ENCODE measurements around the gene TFIP11. TPM values are rescaled to one million over a fixed set of nuclear protein-coding genes. Genes with fewer than 3 reads are reported as not detected.

TFIP11 gene
- total and polyA plus RNA-seq, 2 of the 13 experiments (the other 11 are each of a cell fraction or from before 2014, with no cell fraction given), result 15.4 to 22.8 TPM

- peak; percentile 48 for TF ChIP-seq ZNF687 (CRISPR knock-in tag; IDR thresholded peaks at IDR 0.05)
- TF ChIP-seq RARA (CRISPR knock-in tag; IDR thresholded peaks at IDR 0.05), result no peak
- TF ChIP-seq, protein P1, sequence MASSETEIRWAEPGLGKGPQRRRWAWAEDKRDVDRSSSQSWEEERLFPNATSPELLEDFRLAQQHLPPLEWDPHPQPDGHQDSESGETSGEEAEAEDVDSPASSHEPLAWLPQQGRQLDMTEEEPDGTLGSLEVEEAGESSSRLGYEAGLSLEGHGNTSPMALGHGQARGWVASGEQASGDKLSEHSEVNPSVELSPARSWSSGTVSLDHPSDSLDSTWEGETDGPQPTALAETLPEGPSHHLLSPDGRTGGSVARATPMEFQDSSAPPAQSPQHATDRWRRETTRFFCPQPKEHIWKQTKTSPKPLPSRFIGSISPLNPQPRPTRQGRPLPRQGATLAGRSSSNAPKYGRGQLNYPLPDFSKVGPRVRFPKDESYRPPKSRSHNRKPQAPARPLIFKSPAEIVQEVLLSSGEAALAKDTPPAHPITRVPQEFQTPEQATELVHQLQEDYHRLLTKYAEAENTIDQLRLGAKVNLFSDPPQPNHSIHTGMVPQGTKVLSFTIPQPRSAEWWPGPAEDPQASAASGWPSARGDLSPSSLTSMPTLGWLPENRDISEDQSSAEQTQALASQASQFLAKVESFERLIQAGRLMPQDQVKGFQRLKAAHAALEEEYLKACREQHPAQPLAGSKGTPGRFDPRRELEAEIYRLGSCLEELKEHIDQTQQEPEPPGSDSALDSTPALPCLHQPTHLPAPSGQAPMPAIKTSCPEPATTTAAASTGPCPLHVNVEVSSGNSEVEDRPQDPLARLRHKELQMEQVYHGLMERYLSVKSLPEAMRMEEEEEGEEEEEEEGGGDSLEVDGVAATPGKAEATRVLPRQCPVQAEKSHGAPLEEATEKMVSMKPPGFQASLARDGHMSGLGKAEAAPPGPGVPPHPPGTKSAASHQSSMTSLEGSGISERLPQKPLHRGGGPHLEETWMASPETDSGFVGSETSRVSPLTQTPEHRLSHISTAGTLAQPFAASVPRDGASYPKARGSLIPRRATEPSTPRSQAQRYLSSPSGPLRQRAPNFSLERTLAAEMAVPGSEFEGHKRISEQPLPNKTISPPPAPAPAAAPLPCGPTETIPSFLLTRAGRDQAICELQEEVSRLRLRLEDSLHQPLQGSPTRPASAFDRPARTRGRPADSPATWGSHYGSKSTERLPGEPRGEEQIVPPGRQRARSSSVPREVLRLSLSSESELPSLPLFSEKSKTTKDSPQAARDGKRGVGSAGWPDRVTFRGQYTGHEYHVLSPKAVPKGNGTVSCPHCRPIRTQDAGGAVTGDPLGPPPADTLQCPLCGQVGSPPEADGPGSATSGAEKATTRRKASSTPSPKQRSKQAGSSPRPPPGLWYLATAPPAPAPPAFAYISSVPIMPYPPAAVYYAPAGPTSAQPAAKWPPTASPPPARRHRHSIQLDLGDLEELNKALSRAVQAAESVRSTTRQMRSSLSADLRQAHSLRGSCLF (CRISPR knock-in tag; IDR thresholded peaks at IDR 0.05; ENCODE audit: borderline replicate concordance), result no peak
- no peak for TF ChIP-seq CENPX (CRISPR knock-in tag; IDR thresholded peaks at IDR 0.05)
- TF ChIP-seq TMF1 (CRISPR knock-in tag; IDR thresholded peaks at IDR 0.05; ENCODE audit: low read depth), result no peak
- 0 out of 2 replicates have a peak, but pooled peaks have one; percentile 12 for TF ChIP-seq RXRB (CRISPR knock-in tag; IDR thresholded peaks at IDR 0.05; ENCODE audit: borderline replicate concordance)
- TF ChIP-seq TRAFD1 (CRISPR knock-in tag; IDR thresholded peaks at IDR 0.05; ENCODE audit: borderline replicate concordance), result no peak
- TF ChIP-seq, protein P2, sequence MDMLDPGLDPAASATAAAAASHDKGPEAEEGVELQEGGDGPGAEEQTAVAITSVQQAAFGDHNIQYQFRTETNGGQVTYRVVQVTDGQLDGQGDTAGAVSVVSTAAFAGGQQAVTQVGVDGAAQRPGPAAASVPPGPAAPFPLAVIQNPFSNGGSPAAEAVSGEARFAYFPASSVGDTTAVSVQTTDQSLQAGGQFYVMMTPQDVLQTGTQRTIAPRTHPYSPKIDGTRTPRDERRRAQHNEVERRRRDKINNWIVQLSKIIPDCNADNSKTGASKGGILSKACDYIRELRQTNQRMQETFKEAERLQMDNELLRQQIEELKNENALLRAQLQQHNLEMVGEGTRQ (IDR thresholded peaks at IDR 0.05; ENCODE audit: low read depth, low read length), result peak; percentile 48; the same call in 1 of the 2 replicates
- TF ChIP-seq, protein P2 (CRISPR knock-in tag; IDR thresholded peaks at IDR 0.05; ENCODE audit: borderline replicate concordance), result no peak; the same call in 1 of the 2 replicates
- TF ChIP-seq GABPB1 (CRISPR knock-in tag; IDR thresholded peaks at IDR 0.05), result no peak
- TF ChIP-seq GFI1 (CRISPR knock-in tag; IDR thresholded peaks at IDR 0.05; ENCODE audit: borderline replicate concordance), result no peak
- no peak for TF ChIP-seq RBFOX2 (IDR thresholded peaks at IDR 0.05; ENCODE audit: low read depth, low read length)
- TF ChIP-seq MXD4 (CRISPR knock-in tag; IDR thresholded peaks at IDR 0.05), result no peak
- no peak for TF ChIP-seq ZFP36L1 (CRISPR knock-in tag; IDR thresholded peaks at IDR 0.05)
- TF ChIP-seq MATR3 (CRISPR knock-in tag; IDR thresholded peaks at IDR 0.05), result no peak
Measured at GRCh38 chr22:26550498-26551033, 38.3 kb upstream of the TFIP11 start (continued).

Data from HepG2 (cell line).